GM18951 (cell line): Measurements from ENCODE around the gene UGT2A3.

Experiments used
- POLR2A ChIP-seq: IDR thresholded peaks from 4 replicates; pipeline ENCODE4 v1.6.1; 2011; ENCODE audit warnings: mild to moderate bottlenecking; ENCODE audit not compliant: insufficient read length, insufficient read depth; ENCODE audit errors: extremely low read depth
- in situ Hi-C: fragments of 300-500 bp; cut with MboI; formaldehyde crosslinking; loops from one replicate; pipeline ENCODE4 v1.12.0; 2022; ENCODE audit warnings: low sequenced_read_pairs, mixed read lengths, inconsistent platforms; ENCODE audit not compliant: unreplicated experiment

The UGT2A3 gene

GRCh38 chr4:68905939-68906779, 45.4 kb downstream of the UGT2A3 start:
- no peak for TF ChIP-seq POLR2A
- in situ Hi-C loops: no loop called here

GRCh38 chr4:68905598-68905938, 46.0 kb downstream of the UGT2A3 start:
- TF ChIP-seq POLR2A: no peak
- in situ Hi-C loops: no loop called here

GRCh38 chr4:68904786-68905185, 46.8 kb downstream of the UGT2A3 start:
- TF ChIP-seq POLR2A: no peak
- in situ Hi-C loops: no loop called here

- TF ChIP-seq POLR2A: no peak
- in situ Hi-C loops: no loop called here
These were observed 54.9 kb downstream of the UGT2A3 start for GRCh38 chr4:68896749-68897148.

- no peak for TF ChIP-seq POLR2A
- in situ Hi-C loops: no loop called here
These were observed 55.9 kb downstream of the UGT2A3 start for GRCh38 chr4:68895561-68896198.

- TF ChIP-seq POLR2A: no peak
- in situ Hi-C loops: no loop called here
These were observed 58.7 kb downstream of the UGT2A3 start for GRCh38 chr4:68892861-68893260.

GRCh38 chr4:68891678-68892077, 59.9 kb downstream of the UGT2A3 start:
- no peak for TF ChIP-seq POLR2A
- in situ Hi-C loops: no loop called here

GRCh38 chr4:68885545-68885944, 66.1 kb downstream of the UGT2A3 start:
- in situ Hi-C loops: no loop called here

GRCh38 chr4:68883870-68884269, 67.7 kb downstream of the UGT2A3 start:
- in situ Hi-C loops: no loop called here
- TF ChIP-seq POLR2A: no peak

More at GRCh38 chr4:68885545-68885944, 66.1 kb downstream of the UGT2A3 start:
- no peak for TF ChIP-seq POLR2A
